Osteocyte (in vitro differentiated cells): ENCODE results near the gene NUAK1. TPM values are rescaled to one million over a fixed set of nuclear protein-coding genes. Genes with fewer than 3 reads are reported as not detected.

Experiments
- DNase-seq: peaks from one replicate; pipeline ENCODE4 v3.0.0; 2021; ENCODE audit warnings: mixed read lengths; ENCODE audit not compliant: unreplicated experiment; ENCODE audit errors: extremely low spot score
- H3K27ac Mint-ChIP-seq: one replicate; pipeline ENCODE4 v1.8.0; 2021; ENCODE audit warnings: mild to moderate bottlenecking, mixed read lengths; ENCODE audit not compliant: unreplicated experiment
- H3K27me3 Mint-ChIP-seq: one replicate; pipeline ENCODE4 v1.8.0; 2021; ENCODE audit warnings: mixed read lengths; ENCODE audit not compliant: unreplicated experiment
- H3K36me3 Mint-ChIP-seq: one replicate; pipeline ENCODE4 v1.8.0; 2021; ENCODE audit warnings: mixed read lengths; ENCODE audit not compliant: unreplicated experiment
- H3K4me1 Mint-ChIP-seq: one replicate; pipeline ENCODE4 v1.8.0; 2021; ENCODE audit warnings: mixed read lengths; ENCODE audit not compliant: unreplicated experiment
- H3K4me3 Mint-ChIP-seq: one replicate; pipeline ENCODE4 v1.8.0; 2021; ENCODE audit warnings: mild to moderate bottlenecking, moderate library complexity, mixed read lengths; ENCODE audit not compliant: unreplicated experiment
- H3K9me3 Mint-ChIP-seq: one replicate; pipeline ENCODE4 v1.8.0; 2021; ENCODE audit warnings: mixed read lengths; ENCODE audit not compliant: unreplicated experiment
- total RNA-seq: library from RNA; stranded (reverse); gene quantifications from 2 replicates; pipeline ENCODE4 v1.2.1, GENCODE V29; 2021
- TF ChIP-seq, protein P1 (sequence below): fragments of 200-600 bp; sonication (generic); IDR thresholded peaks from 2 replicates; pipeline ENCODE4 v1.5.0; 2021; ENCODE audit warnings: antibody characterized with exemption, mild to moderate bottlenecking, moderate library complexity

NUAK1 gene
- total RNA-seq, 1 donor from 2014 or later: 21.1 TPM

DNA sequence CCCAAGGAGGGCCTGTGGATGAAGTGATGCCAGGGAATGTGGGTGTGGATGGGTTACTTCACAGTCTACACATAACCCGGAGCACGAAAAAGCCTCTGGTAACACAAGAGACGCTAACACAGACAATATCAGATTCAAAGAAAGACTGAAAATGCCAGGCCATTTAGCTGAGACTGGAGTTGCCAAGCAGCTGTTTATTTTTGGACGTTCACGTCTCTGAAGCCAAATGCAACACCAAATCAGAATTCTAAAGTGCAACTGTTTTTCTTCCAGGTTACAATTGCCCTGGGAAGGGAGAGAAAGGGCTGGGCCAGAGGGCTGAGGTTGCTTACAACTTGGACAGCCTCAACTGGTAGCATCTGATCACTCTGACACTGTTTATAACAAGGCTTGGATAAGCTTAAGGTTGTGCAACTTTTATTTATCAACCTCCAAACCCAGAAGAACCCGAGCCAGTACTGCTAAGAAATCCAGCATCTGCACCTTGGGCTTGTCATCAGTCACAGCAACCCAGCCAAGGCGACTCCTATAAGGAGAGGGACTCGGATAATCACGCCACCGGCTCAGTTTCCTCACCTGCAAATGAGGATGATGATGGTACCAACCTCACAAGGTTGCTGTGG, 24.8 kb downstream of the NUAK1 start:
- no peak overlapping the region for H3K4me3 Mint-ChIP-seq
- no peaks in the 10 kb centered on the region for H3K36me3 Mint-ChIP-seq
- no peaks in the 10 kb centered on the region for H3K9me3 Mint-ChIP-seq
- H3K27me3 Mint-ChIP-seq: no peaks in the 10 kb centered on the region
- peak overlapping the region; percentile 82 for H3K27ac Mint-ChIP-seq
- TF ChIP-seq, protein P1, sequence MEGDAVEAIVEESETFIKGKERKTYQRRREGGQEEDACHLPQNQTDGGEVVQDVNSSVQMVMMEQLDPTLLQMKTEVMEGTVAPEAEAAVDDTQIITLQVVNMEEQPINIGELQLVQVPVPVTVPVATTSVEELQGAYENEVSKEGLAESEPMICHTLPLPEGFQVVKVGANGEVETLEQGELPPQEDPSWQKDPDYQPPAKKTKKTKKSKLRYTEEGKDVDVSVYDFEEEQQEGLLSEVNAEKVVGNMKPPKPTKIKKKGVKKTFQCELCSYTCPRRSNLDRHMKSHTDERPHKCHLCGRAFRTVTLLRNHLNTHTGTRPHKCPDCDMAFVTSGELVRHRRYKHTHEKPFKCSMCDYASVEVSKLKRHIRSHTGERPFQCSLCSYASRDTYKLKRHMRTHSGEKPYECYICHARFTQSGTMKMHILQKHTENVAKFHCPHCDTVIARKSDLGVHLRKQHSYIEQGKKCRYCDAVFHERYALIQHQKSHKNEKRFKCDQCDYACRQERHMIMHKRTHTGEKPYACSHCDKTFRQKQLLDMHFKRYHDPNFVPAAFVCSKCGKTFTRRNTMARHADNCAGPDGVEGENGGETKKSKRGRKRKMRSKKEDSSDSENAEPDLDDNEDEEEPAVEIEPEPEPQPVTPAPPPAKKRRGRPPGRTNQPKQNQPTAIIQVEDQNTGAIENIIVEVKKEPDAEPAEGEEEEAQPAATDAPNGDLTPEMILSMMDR: no peak
- peaks cover 77% of the 10 kb centered on the region for H3K4me1 Mint-ChIP-seq
- DNase-seq: no peak

DNA sequence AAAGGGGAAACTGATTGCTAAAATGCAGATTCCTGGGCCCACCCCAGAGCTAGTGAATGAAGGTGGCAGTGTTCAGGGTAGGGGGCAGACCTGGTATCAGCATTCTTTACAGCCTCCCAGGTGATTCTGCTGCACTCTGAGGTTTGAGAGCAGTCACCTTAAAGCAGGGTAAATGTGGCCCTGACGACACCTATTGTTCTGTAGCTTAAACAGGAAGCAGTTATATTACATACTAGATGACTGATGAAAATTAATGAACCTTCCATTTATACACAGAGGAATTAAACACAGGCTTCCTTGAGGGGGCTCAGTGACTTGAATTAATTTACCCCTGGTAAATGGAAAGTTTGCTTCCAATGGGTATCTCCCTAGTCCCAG, 25.3 kb downstream of the NUAK1 start:
- Mint-ChIP-seq H3K27ac (peak overlapping the region; percentile 82), H3K36me3 (no peaks in the 10 kb centered on the region), H3K4me1 (peaks cover 77% of the 10 kb centered on the region), H3K9me3 (no peaks in the 10 kb centered on the region), H3K4me3 (no peak overlapping the region), H3K27me3 (no peaks in the 10 kb centered on the region)
- TF ChIP-seq, protein P1: no peak
- DNase-seq: no peak

DNA sequence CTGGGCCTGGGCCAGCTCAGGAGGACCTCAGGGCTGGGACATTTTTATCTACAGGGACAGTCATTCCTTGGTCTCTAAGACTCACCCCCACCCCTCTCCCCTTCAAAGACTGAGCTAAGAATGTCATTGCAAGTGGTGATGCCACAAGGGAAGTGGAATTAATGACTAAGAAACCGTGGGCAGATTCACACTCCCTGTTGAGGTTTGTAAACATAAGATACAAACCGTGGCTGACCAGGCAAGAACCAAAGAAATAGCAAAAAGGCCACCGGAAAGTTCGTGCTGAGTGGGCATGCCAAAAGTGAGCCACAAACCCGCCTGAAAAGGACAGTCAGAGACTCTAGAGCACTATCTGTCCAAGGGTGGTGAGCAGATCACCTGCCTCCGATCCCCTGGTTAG, 25.7 kb downstream of the NUAK1 start:
- no peaks in the 10 kb centered on the region for H3K36me3 Mint-ChIP-seq
- H3K27ac Mint-ChIP-seq: peak overlapping the region; percentile 82
- H3K4me3 Mint-ChIP-seq: no peak overlapping the region
- peaks cover 77% of the 10 kb centered on the region for H3K4me1 Mint-ChIP-seq
- no peaks in the 10 kb centered on the region for H3K27me3 Mint-ChIP-seq
- TF ChIP-seq, protein P1: no peak
- H3K9me3 Mint-ChIP-seq: no peaks in the 10 kb centered on the region
- DNase-seq: no peak

DNA sequence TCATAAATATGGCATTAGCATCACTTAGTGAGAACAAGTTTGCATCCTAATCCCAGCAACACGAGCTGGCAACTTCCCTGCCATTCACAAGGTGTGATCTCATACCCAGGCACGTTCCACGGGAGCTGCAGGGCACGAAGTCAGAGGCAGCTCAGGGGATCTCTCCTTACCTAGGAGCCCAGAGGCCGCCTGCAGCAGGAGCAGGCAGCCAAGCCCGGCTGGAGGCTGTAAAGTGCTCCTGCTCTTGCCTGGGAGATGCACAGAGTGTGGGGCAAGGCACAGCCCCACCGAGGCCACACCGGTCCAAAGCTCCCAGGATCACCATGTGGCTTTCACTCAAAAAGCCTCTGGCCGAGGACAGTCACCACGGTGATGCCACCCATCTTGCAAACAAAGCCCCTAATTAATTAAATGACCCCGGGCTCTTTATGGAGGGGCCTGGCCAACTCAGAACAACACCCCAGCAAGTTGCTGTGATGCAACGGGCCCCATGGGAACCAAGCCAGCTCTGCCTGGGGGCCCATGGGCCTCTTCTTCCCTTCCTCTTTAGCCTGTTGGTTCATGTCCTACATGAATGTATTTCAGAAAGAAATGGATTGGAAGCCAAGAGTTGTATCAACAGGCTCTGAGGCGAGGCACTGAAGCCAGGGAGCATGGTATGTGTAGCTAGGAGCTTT, 26.5 kb downstream of the NUAK1 start:
- no peaks in the 10 kb centered on the region for H3K9me3 Mint-ChIP-seq
- peaks cover 81% of the 10 kb centered on the region for H3K4me1 Mint-ChIP-seq
- H3K36me3 Mint-ChIP-seq: no peaks in the 10 kb centered on the region
- no peaks in the 10 kb centered on the region for H3K27me3 Mint-ChIP-seq
- TF ChIP-seq, protein P1: no peak
- H3K4me3 Mint-ChIP-seq: no peak overlapping the region
- H3K27ac Mint-ChIP-seq: peak overlapping the region; percentile 82
- no peak for DNase-seq

DNA sequence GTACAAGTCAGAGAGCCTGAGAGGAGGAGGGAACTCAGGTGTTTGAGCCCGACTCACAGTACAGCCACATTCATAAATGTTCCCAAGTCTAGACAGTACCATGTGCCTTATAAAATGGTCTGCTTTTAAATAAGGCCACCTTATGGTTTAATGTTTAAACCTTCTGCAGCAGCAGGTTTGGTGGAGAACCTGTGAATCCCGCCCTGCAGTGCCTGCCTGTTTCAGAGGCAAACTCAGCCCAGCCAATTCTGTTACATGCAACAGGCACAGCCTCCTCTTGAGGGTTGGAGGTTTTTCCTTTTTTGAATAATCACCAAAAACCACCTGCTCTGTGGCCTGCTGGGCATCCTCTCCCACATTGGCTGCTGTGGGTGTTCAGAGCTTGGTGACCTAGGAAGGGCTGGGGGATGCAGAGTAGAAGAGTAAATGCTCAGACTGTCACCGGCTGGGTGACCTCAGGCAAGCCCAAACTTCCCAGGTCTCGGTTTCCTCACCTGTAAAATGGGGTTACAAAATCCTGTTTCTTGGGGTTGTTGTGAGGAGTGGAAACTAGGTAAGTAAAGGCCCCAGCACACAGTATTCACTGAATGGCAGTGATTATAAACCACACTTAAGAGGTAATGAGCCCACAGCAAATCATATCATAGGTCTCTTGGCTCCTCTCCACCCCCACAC, 28.0 kb downstream of the NUAK1 start:
- peaks cover 81% of the 10 kb centered on the region for H3K4me1 Mint-ChIP-seq
- H3K9me3 Mint-ChIP-seq: no peaks in the 10 kb centered on the region
- H3K27me3 Mint-ChIP-seq: no peaks in the 10 kb centered on the region
- TF ChIP-seq, protein P1: no peak
- DNase-seq: no peak
- peak overlapping the region; percentile 5 for H3K27ac Mint-ChIP-seq
- H3K4me3 Mint-ChIP-seq: no peak overlapping the region
- H3K36me3 Mint-ChIP-seq: peaks cover 4% of the 10 kb centered on the region
